Prostate gland (tissue), 2 donors: ENCODE data around the gene TMEM154. TPM values are rescaled to one million over a fixed set of nuclear protein-coding genes. Genes with fewer than 3 reads are reported as not detected.

Experiments used
- DNase-seq: peaks from one replicate; pipeline ENCODE4 v3.0.0-alpha.2; 2019; ENCODE audit warnings: low spot score
- H3K27ac ChIP-seq, 2 donors: fragments of 200-600 bp; sonication (generic); 2 replicates each; pipeline ENCODE4 v1.5.1; 2017 to 2019
- H3K27me3 ChIP-seq: fragments of 200-600 bp; sonication (generic); replicated peaks from 2 replicates; pipeline ENCODE4 v1.5.1; 2019; ENCODE audit not compliant: insufficient read depth
- H3K36me3 ChIP-seq, 2 donors: fragments of 200-600 bp; sonication (generic); 1 replicate in 1 of 2; 2 replicates in 1 of 2; pipeline versions ENCODE4 v1.5.1 to v1.8.1; 2017 to 2019
- H3K4me1 ChIP-seq: fragments of 200-600 bp; sonication (generic); replicated peaks from 2 replicates; pipeline ENCODE4 v1.5.1; 2019
- H3K4me3 ChIP-seq, 2 donors: fragments of 200-600 bp; sonication (generic); 2 replicates each; pipeline ENCODE4 v1.5.1; 2017 to 2019
- H3K9me3 ChIP-seq: fragments of 200-600 bp; sonication (generic); 2 replicates; pipeline ENCODE4 v1.5.1; 2017
- POLR2A ChIP-seq: fragments of 450-650 bp; IDR thresholded peaks from one replicate; pipeline ENCODE4 v1.6.1; 2016; ENCODE audit warnings: antibody characterized with exemption, mild to moderate bottlenecking
- POLR2AphosphoS5 ChIP-seq: sonication (generic); formaldehyde crosslinking; IDR thresholded peaks from one replicate; pipeline ENCODE4 v1.6.1; 2017; ENCODE audit warnings: antibody characterized with exemption
- WGBS: methylation state at CpG from one replicate; pipeline ENCODE4 v1.1.5; 2018; 5-methylcytosine and 5-hydroxymethylcytosine counted together
- intact Hi-C: fragments of 100-400 bp; cut with DNase I; formaldehyde crosslinking; loops from one replicate; pipeline ENCODE4 v1.14.2; 2022
- total RNA-seq, 2 donors: library from RNA; depleted of rRNA; stranded (reverse); fragments of >200 nt; gene quantifications; one replicate each; pipeline ENCODE4 v1.1.0, GENCODE V29; 2016
- TF ChIP-seq, protein P1 (sequence below), 4 experiments: fragments of 200-600 bp in 2 of 4; fragments of 450-650 bp in 2 of 4; sonication (generic) in 2 of 4; IDR thresholded peaks; 1 replicate in 3 of 4; 2 replicates in 1 of 4; pipeline ENCODE4 v1.5.1; 2016 to 2019; ENCODE audit warnings: antibody characterized with exemption in 4 of 4, mild to moderate bottlenecking in 2 of 4, moderate library complexity in 2 of 4

The TMEM154 gene
- total RNA-seq, 2 donors from 2014 or later, result 2.6 to 2.7 TPM

DNA sequence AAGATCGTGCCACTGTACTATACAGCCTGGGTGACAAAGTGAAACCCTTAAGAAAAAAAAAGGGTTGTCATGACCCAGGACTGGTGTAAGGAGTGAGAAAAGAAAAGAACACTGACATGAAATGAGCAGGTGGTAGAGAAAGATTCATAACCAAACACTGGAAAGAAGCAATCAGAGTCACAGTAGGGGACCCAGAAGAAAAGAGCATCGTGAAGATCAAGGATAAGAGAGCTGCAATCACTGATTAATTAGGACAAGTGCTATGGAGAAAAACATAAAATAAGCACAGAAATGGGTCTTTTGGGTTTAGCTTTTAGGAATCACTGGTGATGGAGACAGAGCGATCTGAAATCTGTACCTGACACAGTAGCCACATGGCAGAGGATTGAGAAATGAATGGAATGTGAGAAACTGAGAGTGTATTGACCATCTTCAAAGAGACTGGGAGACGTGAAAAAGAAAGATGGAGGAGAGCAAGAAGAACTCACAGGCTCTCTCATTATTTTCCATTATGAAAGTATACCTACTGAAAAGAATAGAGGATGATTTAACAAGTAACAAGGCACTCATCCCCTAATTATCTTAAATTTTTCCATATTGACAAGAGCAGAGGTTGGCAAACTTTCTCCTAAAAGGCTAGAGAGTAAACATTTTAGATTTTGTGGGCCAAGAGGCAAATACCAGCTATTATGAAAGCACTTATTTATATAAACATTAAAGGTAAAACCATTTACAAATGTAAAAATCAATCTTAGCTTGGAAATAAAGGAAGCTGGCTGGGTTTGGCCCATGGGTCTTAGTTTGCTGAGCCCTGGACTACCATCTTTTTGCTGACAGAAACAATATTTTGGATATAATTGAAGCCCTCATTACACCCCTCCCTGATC, 7.3 kb downstream of the TMEM154 start:
- WGBS, result 85% methylated on average over 4 of the region's 4 CpGs
- no peak overlapping the region for H3K4me3 ChIP-seq
- no peaks in the 10 kb centered on the region for H3K4me1 ChIP-seq
- H3K27me3 ChIP-seq, result no peaks in the 10 kb centered on the region
- intact Hi-C loops, result no loop called here
- no peaks in the 10 kb centered on the region for H3K9me3 ChIP-seq
- TF ChIP-seq, protein P1, sequence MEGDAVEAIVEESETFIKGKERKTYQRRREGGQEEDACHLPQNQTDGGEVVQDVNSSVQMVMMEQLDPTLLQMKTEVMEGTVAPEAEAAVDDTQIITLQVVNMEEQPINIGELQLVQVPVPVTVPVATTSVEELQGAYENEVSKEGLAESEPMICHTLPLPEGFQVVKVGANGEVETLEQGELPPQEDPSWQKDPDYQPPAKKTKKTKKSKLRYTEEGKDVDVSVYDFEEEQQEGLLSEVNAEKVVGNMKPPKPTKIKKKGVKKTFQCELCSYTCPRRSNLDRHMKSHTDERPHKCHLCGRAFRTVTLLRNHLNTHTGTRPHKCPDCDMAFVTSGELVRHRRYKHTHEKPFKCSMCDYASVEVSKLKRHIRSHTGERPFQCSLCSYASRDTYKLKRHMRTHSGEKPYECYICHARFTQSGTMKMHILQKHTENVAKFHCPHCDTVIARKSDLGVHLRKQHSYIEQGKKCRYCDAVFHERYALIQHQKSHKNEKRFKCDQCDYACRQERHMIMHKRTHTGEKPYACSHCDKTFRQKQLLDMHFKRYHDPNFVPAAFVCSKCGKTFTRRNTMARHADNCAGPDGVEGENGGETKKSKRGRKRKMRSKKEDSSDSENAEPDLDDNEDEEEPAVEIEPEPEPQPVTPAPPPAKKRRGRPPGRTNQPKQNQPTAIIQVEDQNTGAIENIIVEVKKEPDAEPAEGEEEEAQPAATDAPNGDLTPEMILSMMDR (IDR thresholded peaks at IDR 0.05), result no peak
- no peak for TF ChIP-seq POLR2A
- no peak for TF ChIP-seq POLR2AphosphoS5
- H3K36me3 ChIP-seq, result no peaks in the 10 kb centered on the region
- DNase-seq, result no peak
- no peak overlapping the region for H3K27ac ChIP-seq

DNA sequence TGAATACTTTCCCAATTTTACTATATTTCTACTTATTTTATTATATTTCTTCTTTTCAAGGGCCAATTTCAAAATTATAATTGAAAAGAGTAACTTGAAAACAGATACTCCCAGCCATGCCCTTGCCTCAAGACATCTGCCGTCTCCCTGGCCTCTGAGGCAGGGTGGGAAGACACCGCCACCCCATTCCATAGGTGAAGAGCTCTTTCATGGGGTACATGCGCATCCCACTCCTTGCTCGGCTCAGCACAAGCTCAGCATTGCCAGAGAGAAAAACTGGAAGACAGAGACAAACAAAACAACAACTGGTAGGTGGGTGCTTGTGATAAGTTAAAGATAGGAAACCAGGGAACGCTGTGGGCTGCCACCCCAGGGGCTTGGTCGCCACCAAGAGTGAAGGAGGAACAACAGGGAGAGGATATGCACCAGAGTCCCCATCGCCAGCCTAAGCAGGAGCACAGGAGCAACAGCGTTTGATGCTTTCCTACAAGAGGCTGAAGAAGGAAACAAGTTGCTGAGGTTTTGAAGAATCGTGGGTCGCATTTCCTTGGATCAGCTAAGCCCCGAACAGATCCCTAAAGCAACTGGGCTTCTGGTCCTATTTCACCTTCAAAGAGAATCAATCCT, 11.3 kb downstream of the TMEM154 start:
- Histone ChIP-seq H3K4me3 (no peak overlapping the region), H3K4me1 (no peaks in the 10 kb centered on the region), H3K9me3 (no peaks in the 10 kb centered on the region), H3K27me3 (no peaks in the 10 kb centered on the region), H3K36me3 (no peaks in the 10 kb centered on the region), H3K27ac (no peak overlapping the region)
- TF ChIP-seq, protein P1 (IDR thresholded peaks at IDR 0.05), result no peak
- TF ChIP-seq POLR2A, result no peak
- intact Hi-C loops, result no loop called here
- WGBS, result 83% methylated on average over 11 of the region's 11 CpGs
- DNase-seq, result no peak

DNA sequence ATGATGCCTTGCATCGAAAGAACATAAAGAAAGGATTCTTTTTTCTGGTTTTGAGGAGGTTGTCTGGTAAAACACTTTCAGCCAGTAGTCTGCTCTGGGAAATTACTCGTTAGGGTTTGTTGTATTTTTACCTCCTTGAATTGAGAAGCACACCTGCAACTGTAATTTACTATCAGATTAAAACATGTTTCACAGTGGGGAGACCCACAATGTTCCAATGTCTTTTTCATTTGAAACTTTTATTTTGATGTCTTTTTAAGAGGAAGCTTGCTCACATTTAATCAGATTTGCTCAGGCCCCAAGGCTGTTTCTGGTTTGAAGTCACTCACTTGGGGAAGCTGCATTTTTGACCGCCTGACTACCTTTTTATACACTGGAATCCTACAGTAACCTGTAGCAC, 12.0 kb downstream of the TMEM154 start:
- intact Hi-C loops, result no loop called here
- no peak for DNase-seq
- WGBS, result 64% methylated on average over 3 of the region's 3 CpGs
- H3K27ac ChIP-seq, result no peak overlapping the region
- no peaks in the 10 kb centered on the region for H3K9me3 ChIP-seq
- no peaks in the 10 kb centered on the region for H3K27me3 ChIP-seq
- H3K4me1 ChIP-seq, result no peaks in the 10 kb centered on the region
- no peaks in the 10 kb centered on the region for H3K36me3 ChIP-seq
- H3K4me3 ChIP-seq, result no peak overlapping the region
- TF ChIP-seq POLR2A, result no peak
- TF ChIP-seq POLR2AphosphoS5, result no peak
- TF ChIP-seq, protein P1 (IDR thresholded peaks at IDR 0.05), result no peak

DNA sequence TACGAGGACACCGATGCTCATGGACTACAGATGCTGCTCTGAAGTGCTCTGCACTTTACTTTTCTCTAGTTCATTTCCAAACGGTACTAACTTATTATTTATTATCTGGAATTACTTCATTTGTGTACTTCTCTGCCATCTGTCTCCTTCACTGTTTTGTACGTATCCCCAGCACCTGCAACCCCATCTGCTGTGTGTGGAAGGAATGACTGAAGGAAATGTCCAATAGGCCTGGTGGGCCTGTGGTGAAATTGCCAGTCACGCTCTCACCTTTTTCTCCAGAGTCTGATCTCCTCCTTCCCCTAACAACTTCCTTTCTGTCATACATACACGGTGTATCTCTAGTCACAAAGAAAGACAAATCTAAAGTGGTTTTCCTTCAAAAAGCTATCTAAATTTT, 12.9 kb downstream of the TMEM154 start:
- H3K36me3 ChIP-seq, result no peaks in the 10 kb centered on the region
- intact Hi-C loops, result no loop called here
- H3K9me3 ChIP-seq, result no peaks in the 10 kb centered on the region
- DNase-seq, result no peak
- H3K27ac ChIP-seq, result no peak overlapping the region
- WGBS, result 92% methylated on average over 6 of the region's 6 CpGs
- H3K4me1 ChIP-seq, result no peaks in the 10 kb centered on the region
- no peaks in the 10 kb centered on the region for H3K27me3 ChIP-seq
- no peak overlapping the region for H3K4me3 ChIP-seq
- no peak for TF ChIP-seq POLR2AphosphoS5
- TF ChIP-seq, protein P1 (IDR thresholded peaks at IDR 0.05), result no peak
- TF ChIP-seq POLR2A, result no peak
